ENCODE measurements around the gene FKBP8. TPM values are rescaled to one million over a fixed set of nuclear protein-coding genes. Genes with fewer than 3 reads are reported as not detected.
"Not testable (repeated sequence)": the region's sequence is repeated elsewhere in the genome, so short reads cannot be mapped to it uniquely, and the experiment has no call there.

Gene FKBP8
- total RNA-seq, 1 experiment from 2014 or later = 100.0 TPM

DNA sequence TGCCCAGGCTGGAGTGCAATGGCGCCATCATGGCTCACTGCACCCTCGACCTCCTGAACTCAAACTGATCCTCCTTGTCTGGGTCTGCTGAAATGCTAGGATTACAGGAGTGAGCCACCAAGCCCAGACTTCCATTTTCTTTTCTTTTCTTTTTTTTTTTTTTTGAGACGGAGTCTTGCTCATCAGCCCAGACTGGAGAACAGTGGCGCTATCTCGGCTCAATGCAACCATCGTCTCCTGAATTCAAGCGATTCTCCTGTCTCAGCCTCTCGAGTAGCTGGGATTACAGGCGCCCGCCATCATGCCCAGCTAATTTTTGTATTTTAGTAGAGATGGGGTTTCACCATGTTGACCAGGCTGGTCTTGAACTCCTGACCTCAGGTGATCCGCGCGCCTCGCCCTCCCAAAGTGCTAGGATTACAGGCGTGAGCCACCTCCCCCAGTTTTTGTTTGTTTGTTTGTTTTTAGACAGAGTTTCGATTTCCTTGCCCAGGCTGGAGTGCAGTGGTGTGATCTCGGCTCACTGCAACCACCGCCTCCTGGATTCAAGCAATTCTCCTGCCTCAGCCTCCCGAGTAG is 20.4 kb downstream of the FKBP8 start:
- not testable (repeated sequence) for DNase-seq (ENCODE audit: extremely low read depth, low read depth)

DNA sequence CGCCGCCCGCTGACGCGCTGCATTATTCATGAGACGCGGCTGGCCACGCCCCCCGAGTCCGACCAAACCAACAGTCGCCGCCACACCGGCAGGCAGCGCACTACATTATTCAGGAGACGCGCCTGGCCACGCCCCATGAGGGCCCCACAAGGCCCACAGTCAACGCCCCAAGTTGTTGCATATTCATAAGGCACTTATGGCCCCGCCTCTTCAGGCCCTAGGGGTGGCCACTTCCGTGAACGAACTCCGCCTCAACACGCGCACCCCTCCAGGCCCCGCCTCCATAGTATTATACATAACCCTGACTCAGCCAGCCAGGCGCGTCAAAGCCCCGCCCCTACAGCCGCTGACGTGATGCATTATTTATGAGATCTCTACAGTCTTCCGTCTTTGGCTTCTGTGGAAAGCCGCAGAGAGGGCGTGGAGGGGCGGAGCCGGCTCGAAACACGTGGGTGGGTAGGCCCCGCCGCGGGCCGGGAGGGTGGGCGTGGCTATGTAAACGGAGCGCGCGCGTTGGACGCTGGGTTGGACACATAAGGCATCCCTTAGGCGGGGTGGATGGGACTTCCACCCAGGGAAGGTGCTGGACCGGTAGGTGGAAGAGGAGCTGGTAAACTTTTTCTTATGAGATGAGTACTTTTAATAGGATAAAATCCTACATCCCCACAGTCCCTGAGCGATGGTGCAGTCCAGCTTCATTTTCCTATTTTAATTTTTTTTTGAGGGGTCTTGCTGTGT is 21.1 kb downstream of the FKBP8 start:
- peak; percentile 99 for DNase-seq (ENCODE audit: extremely low read depth, low read depth)

DNA sequence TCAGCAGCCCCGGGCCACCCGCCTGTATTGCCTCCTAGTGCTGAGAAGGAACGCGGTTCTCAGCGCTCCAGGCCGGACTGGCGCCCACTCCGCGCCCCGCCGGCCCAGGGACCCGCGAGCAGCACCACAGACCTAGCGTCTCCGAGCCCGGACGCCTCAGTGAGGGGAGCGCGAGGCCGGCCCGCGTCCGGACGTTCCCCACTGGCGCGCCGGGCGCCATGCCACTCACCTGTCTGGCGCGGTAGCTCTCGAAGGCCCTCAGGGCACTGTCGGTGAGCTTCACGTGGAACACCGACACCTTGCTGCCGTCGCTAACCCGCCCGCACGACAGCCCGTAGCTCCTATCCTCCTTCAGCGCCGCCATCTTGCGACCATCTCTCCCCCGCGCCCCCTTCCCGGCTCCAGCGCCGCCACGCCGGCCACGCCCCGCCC is 21.7 kb downstream of the FKBP8 start, which contains the start of gene ELL:
Gene ELL (minus strand): TSS at position 379 of the 432 bp plus-strand sequence. CDS start 15 bp downstream, at position 364.
- DNase-seq (ENCODE audit: extremely low read depth, low read depth) = no peak

DNA sequence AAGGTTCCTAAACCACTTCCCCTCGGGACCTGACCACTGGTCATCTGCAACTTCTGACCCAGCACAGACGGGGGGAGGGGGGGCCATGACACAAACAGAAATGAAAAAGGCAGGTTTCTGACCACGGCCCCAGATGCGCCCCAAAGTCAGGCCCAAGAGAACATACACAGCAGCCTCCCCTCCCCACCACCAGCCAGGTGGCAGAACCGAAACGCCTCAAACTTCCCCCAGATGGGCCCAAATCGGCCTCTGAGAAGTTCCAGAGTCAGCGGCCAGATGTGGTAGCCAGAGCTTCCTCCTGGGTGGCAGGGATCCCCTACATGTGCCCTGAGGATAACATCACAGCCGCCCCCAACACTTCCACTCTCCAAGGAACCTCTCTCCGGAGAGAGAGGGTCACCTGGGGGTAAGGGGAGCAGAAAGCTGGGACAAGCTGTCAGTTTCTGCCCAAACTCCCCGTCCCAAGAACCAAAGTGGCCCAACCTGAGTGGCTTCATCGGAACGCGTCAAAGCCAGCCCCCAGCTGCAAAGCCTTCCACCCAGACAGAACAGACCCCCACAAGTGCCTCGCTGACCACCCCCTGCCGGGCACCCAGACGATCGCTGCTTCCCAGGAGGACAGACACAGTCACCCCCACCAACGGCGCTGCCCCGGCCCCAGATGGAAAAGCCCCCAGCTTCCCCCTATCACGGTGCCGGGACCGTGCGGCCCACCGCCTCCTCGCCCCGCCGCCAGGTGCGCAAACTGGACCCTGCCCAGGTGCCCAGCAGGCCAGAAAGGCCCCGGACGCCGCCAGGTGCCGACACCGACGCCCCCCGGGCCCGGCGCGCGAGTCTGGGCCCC is 22.3 kb downstream of the FKBP8 start:
- DNase-seq (ENCODE audit: extremely low read depth, low read depth) = no peak

DNA sequence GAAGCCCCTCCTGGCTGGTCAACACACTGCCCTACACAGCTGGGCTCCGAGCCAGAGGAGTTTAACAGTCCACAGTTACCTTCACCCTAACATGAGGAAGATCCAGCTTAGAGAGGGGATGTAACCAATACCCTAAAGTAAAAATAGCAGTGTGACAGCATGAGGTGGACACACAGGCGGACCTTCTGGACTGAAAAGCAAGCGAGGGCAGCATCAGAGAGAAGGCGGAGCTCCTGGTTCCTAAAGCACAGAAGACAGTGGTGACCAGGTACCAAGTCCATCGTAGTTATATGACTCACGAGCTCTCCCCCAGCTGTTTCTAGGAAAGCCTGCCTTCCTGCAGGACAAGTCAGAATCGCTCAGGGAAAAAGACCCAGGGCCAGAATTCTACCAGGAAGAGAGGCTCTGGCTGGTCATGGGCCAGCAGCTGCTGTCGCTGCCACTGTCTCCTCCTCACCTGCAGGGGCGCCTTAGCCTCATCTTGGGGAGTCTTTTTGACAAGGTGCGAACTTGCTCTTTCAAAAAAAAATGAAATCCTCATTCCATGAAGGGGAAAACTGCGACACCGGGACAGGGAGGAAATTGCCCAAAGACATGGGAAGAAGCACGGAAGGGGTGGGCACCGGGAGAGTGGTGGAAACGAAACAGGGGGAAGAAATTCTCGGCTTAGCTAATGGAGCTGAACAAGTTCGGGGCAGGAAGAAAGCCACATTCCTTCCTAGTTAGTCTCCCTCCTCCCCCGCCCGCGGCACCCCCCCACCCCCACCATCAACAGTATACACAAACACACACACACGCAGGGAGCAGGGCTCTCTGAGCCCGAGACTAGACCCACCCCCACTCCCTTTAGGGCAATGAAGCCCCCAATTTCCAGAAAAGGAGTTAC is 23.2 kb downstream of the FKBP8 start:
- peak; percentile 56 for DNase-seq (ENCODE audit: extremely low read depth, low read depth)

DNA sequence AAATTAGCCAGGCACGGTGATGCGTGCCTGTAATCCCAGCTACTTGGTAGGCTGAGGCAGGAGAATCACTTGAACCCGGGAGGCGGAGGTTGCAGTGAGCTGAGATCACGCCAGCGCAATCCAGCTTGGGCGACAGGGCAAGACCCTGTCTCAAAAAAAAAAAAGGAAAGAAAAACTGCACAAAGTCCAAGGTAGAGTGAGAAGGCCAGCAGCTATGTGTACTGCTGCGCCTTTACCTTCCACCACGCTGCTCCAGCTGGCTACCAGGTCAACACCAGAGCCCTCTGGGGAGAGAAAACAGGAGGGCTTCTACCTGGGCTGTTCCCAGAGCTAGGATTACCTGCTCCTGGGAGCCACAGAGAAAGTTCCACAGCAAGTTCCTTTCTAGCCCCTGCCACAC is 24.7 kb downstream of the FKBP8 start:
- DNase-seq (ENCODE audit: extremely low read depth, low read depth) = no peak

DNA sequence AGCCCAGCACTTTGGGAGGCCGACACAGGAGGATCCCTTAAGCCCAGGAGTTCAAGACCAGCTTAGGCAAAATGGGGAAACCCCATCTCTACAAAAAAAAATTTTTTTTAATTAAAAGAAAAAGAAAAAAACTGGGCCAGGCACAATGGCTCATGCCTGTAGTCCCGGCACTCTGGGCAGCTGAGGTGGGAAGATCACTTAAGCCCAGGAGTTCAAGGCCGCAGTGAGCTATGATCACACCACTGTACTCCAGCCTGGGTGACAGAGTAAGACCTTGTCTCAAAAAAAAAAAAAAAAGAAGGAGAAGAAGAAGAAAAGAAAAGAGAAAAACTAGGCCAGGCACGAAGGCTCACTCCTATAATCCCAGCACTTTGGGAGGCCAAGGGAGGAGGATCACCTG is 25.8 kb downstream of the FKBP8 start:
- no peak for DNase-seq (ENCODE audit: extremely low read depth, low read depth)

DNA sequence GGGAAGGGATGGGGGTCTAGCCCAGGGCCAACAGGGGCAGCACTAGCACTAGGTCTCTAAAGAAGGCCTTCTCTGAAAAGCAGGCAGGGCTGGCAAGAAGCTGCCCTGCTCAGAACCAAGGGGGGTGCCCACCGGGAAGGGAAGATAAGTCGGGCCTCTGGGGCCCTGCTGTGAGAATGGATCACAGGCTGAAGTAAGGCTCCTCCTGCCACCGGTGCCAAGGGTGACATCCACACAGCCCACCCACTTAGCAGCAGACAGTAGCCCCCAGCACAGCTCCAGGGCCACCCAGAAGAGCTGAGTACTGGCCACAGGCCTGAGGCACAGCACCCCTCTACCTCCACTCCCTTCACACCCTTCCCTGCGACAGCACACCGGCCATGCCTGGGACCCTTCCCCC is 27.4 kb downstream of the FKBP8 start:
- DNase-seq (ENCODE audit: extremely low read depth, low read depth) = no peak

DNA sequence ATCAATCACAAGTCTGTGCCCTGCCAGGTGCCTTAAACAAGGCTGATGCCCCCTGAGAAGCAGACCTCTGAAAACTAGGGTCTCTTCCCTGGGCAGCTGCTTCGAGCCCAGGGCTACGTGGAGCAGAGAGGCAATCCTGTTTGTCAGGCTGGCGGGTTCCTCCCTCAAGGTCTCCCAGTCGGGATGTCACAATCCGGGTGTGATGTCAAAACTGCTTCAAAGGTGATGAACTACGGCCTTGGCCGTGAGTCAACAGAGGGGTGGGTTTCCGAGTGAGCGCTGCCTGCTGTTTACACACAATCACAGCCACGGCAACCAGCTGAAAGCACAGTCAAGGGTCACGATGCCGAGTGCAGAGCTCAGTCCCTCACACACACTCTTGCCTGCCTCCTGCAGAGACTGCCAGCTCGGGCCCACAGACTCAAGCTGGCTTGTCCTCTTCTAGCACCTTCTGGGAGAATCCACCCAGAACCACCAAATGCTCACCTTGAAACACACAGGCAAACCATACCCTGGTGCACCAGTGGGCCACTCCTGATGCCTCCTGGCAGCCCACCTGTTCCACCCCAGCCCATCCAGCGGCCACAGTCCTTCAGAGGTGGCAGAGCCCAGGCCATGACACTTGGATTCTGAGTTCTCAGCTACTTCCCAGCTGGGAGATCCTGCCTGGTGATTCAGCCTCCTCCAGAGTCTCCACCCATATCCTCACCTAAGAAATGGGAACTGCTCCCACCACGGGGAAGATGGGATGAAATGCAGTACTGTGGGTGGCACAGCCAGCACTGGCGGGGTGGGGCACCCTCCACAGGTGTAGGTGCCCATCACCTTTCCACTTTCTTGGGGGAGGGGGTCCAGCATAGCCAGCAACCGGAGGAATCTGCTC is 28.3 kb downstream of the FKBP8 start:
- DNase-seq (ENCODE audit: extremely low read depth, low read depth) = no peak

DNA sequence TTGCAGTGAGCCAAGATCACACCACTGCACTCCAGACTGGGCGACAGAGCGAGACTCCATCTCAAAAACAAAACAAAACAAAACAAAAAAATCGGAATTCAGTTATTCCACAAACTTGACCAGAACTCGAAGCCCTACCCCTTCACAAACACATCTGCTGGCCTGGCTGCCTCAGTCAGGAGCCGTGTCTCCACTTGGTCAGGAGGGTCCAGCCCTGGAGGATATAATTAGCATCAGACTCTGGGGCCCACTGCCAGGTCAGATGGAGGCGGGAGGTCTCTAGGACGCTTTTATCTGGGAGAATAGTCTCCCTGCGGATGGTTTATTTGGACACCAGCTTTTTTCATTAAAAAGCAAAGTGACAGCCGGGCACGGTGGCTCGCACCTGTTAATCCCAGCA is 29.5 kb downstream of the FKBP8 start:
- no peak for DNase-seq (ENCODE audit: extremely low read depth, low read depth)

DNA sequence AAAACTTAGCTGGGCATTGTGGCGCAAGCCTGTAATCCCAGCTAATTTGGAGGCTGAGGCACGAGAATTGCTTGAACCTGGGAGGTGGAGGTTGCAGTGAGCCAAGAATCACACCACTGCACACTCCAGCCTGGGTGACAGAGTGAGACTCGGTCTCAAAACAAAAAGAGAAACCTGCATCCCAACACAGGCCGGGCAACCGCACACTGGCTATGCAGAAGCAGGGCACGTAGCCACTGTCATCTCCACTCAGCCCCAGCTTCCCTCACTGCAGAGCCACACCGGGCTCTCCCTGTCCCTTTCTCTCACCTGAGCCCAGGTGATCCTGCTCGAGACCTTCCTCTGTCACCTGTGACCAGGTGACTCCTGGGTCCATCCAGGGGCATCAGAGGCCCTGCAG is 33.2 kb downstream of the FKBP8 start:
- no peak for DNase-seq (ENCODE audit: extremely low read depth, low read depth)

DNA sequence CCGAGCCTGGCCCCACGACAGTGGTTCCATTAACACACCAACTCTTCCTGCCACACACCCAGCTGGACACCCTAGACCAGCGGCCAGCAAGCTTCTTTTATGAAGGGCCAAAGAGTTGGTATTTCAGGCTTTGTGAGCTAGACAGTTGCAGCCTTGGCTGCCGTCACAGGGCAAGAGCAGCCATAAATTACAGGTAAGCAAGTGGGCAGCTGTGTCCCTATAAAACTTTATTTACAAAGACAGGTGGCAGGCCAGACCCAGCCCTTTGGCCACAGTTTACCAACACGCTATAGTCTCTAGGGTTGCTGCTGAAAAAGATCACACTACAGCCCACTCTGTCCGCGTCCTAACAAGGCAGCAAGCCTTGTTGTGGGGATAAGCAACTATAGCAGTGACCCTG is 34.8 kb downstream of the FKBP8 start:
- no peak for DNase-seq (ENCODE audit: extremely low read depth, low read depth)

DNA sequence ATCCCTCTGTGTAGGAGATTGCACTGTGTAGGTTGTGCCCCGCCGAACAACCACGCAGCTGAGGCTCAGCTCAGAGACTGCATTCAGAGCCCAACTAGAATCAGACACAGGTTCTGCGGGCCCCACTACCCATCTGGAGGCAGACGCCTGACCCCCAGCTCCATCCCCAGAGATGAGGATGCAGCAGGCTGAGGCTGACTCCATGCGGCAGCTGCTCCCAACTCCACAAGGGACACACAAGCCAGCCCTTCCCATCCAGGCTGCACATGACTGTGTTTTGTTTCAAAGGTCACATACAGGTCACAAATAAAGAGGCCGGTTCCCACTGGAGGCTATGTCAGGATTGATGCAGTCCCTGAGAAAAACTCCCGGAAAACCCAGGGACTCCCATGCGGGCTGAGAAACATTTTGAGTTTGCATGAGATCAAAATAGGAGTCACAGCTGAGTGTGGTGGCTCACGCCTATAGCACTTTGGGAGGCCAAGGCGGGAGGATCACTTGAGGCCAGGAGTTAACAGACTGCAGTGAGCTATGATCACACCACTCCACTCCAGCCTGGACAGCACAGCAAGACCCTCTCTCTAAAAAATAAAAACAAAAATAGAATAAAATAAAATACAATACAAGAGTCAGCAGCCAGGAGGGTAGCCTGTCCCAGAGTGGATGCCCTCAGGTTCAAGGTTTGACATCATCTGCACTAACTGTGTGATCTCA is 35.5 kb downstream of the FKBP8 start:
- no peak for DNase-seq (ENCODE audit: extremely low read depth, low read depth)

DNA sequence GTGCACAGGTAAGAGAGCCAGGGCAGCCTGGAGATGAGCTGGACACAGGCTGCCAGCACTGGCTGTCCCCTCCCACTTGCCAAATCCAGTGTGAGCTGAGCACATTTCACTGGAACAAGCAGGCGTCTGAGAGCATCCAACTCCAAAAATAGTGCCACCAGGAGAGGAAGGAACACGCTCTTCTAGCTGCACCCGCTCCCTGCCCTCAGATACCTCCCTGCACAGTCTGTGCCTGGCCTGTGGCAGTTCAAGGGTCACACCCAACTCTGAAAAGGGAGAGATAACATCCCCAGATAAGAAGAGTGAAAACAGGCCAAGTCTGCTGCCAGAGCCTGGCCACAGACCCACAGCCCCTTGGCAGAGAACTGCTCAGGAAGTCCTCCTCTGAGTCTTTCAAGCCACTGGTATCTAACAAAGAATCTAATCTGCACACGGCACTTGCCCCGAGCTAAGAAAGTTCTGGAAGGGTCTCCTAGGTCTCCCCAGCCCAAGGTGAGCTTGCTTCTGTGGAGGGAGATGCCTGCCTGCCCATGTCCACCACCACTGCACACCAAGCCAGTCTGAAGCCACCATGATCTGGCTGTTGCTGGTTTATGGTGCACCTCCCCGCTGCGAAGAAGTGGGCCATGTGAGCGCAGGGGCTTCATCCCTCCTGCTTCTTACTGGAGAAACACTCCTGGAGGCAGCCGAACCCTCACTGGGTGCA is 36.2 kb downstream of the FKBP8 start:
- no peak for DNase-seq (ENCODE audit: extremely low read depth, low read depth)

DNA sequence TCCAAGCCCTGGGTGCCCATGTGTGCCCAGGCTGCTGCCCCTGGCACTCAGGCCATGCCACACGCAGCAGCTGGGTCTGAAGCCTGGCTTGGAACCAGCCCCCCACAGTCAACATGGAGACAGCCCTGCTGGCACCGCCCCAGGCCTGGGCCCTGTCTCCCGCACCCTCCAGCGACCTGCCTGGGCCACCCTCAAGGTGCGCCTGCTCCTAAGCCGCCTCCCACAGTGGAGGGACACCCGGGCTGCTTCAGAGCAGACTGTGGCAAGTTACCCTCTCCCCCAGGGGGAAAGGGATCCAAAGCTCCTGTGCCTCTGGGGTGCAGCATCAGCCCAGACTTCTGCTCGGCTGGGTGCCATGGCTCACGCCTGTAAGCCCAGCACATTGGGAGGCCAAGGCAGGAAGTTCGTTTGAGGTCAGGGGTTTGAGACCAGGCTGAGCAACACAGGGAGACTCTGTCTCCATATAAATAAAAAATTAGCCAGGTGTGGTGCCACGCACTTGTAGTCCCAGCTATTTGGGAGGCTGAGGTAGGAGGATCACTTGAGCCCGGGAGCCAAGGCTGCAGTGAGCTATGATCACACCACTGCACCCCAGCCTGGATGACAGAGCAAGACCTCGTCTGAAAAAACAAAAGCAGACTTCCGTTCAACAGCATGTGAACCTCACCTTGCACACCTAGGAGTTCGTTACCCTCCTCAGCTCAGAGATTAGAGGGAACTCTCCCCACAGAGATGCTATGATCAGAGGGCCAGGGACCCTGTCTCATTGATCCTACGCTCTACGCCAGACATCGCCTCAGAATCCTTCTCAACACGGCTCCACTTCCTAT is 37.1 kb downstream of the FKBP8 start:
- DNase-seq (ENCODE audit: extremely low read depth, low read depth) = no peak

DNA sequence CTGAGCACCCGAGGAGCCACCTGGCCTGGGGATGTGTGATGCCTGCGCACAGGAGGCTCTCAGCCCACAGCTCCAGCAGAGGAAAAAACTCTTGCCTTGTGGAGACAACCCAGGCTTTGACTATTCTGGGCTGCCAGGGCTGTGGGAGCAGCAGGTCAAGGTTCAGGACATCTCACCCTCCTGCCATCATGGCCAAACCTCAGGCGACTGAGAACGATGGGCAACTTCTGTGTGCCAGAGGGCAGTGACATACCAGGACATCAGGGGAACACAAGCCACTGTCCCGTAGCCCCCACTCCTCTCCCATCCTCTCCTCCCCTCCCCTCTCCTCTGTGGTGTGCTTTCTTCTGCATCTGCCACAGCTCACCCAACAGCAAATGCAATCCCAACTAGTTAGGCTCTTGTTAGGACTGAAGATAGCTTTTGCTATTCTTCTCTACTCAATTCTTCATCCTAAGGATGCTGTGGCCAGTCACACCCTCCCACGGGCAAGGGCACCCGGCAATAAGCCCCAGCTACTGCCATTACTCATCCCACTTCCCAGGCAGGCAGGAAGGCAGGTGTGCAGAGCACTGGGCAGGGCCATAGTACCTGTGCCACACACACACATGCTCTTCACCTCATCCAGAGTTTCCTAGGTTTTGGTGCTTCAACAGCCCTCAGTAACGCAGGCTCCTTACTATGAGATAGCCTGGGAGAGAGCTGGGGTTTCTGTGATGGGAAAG is 38.3 kb downstream of the FKBP8 start:
- DNase-seq (ENCODE audit: extremely low read depth, low read depth) = no peak
